MM.1S (cell line): ENCODE measurements around the gene MYO1G.

Experiments used
- DNase-seq: peaks from one replicate; pipeline ENCODE4 v3.0.0-alpha.2; 2015
- H2AFZ ChIP-seq: fragments of 300-600 bp; sonication (generic); 2 replicates; pipeline ENCODE4 v1.6.0; 2016; ENCODE audit warnings: antibody characterized with exemption, low read length
- H3F3A ChIP-seq: fragments of 300-600 bp; sonication (generic); 2 replicates; pipeline ENCODE4 v1.6.1; 2016; ENCODE audit warnings: mild to moderate bottlenecking, antibody characterized with exemption, low read length, moderate library complexity, mixed read lengths; ENCODE audit not compliant: insufficient read depth
- H3K27ac ChIP-seq: fragments of 300-600 bp; sonication (generic); 2 replicates; pipeline ENCODE4 v1.5.1; 2016; ENCODE audit warnings: mild to moderate bottlenecking, low read length
- H3K27me3 ChIP-seq: fragments of 300-600 bp; sonication (generic); replicated peaks from 2 replicates; pipeline ENCODE4 v1.6.0; 2016; ENCODE audit warnings: low read length; ENCODE audit not compliant: insufficient read depth
- H3K36me3 ChIP-seq: fragments of 300-600 bp; sonication (generic); replicated peaks from 2 replicates; pipeline ENCODE4 v1.6.1; 2016; ENCODE audit warnings: mild to moderate bottlenecking, low read length, mixed read lengths; ENCODE audit not compliant: insufficient read depth
- H3K4me1 ChIP-seq: fragments of 300-600 bp; sonication (generic); 2 replicates; pipeline ENCODE4 v1.6.1; 2016; ENCODE audit warnings: low read length, mixed read lengths
- H3K4me2 ChIP-seq: fragments of 300-600 bp; sonication (generic); 2 replicates; pipeline ENCODE4 v1.6.0; 2016; ENCODE audit warnings: low read depth, low read length
- H3K4me3 ChIP-seq: fragments of 300-600 bp; sonication (generic); 2 replicates; pipeline ENCODE4 v1.5.1; 2016; ENCODE audit warnings: low read length, mixed read lengths
- H3K79me2 ChIP-seq: fragments of 300-600 bp; sonication (generic); 2 replicates; pipeline ENCODE4 v1.6.1; 2016; ENCODE audit warnings: mixed run types, low read length, mixed read lengths
- H3K9ac ChIP-seq: fragments of 300-600 bp; sonication (generic); 2 replicates; pipeline ENCODE4 v1.6.1; 2016; ENCODE audit warnings: low read length, mixed read lengths
- H3K9me2 ChIP-seq: fragments of 300-600 bp; sonication (generic); replicated peaks from 2 replicates; pipeline ENCODE4 v1.6.1; 2016; ENCODE audit warnings: mild to moderate bottlenecking, low read length, mixed read lengths; ENCODE audit not compliant: insufficient read depth
- H3K9me3 ChIP-seq: fragments of 300-600 bp; sonication (generic); replicated peaks from 2 replicates; pipeline ENCODE4 v1.6.1; 2016; ENCODE audit warnings: mild to moderate bottlenecking, low read length, mixed read lengths; ENCODE audit not compliant: insufficient read depth
- H4K20me1 ChIP-seq: fragments of 300-600 bp; sonication (generic); 2 replicates; pipeline ENCODE4 v1.6.1; 2016; ENCODE audit warnings: mild to moderate bottlenecking, low read length, moderate library complexity, mixed read lengths; ENCODE audit not compliant: insufficient read depth
- CTCF ChIP-seq: fragments of 300-600 bp; sonication (generic); IDR thresholded peaks from 2 replicates; pipeline ENCODE4 v1.5.1; 2016; ENCODE audit warnings: antibody characterized with exemption, low read length, mixed read lengths
- EZH2 ChIP-seq: fragments of 300-600 bp; sonication (generic); optimal IDR thresholded peaks from 2 replicates; pipeline ENCODE3; 2017; ENCODE audit warnings: low read depth, mild to moderate bottlenecking, antibody characterized with exemption, low read length, mixed read lengths
- EZH2phosphoT487 ChIP-seq: fragments of 300-600 bp; sonication (generic); IDR thresholded peaks from 2 replicates; pipeline ENCODE4 v1.6.1; 2018; ENCODE audit warnings: antibody characterized with exemption, low read length

MYO1G gene

GRCh38 chr7:44981035-44981706 is 2.4 kb upstream of the MYO1G start:
- Histone ChIP-seq H3K27me3 (no peaks in the 10 kb centered on the region), H3F3A (peaks cover 40% of the 10 kb centered on the region), H2AFZ (no peak overlapping the region), H3K9me3 (no peaks in the 10 kb centered on the region), H3K9me2 (no peaks in the 10 kb centered on the region), H3K4me1 (peaks cover 44% of the 10 kb centered on the region), H3K27ac (peak overlapping the region; percentile 3; the same call in 1 of the 2 replicates), H3K4me2 (peak overlapping the region; percentile 15; the same call in 1 of the 2 replicates), H3K79me2 (peaks cover 27% of the 10 kb centered on the region), H4K20me1 (no peaks in the 10 kb centered on the region), H3K4me3 (no peak overlapping the region), H3K36me3 (peaks cover 13% of the 10 kb centered on the region; the same call in 1 of the 2 replicates), H3K9ac (no peak overlapping the region)
- peak; percentile 45 for DNase-seq
- TF ChIP-seq CTCF (no peak), EZH2phosphoT487 (no peak), EZH2 (no peak)

GRCh38 chr7:44980393-44981034 is 1.7 kb upstream of the MYO1G start:
- Histone ChIP-seq H3K9me2 (no peaks in the 10 kb centered on the region), H4K20me1 (no peaks in the 10 kb centered on the region), H3K4me1 (peaks cover 44% of the 10 kb centered on the region), H3F3A (peaks cover 36% of the 10 kb centered on the region), H2AFZ (no peak overlapping the region), H3K36me3 (peaks cover 11% of the 10 kb centered on the region; the same call in 1 of the 2 replicates), H3K4me2 (0 out of 2 replicates have a peak overlapping the region, but pooled peaks have one; percentile 15), H3K27me3 (no peaks in the 10 kb centered on the region), H3K9me3 (no peaks in the 10 kb centered on the region), H3K27ac (peak overlapping the region; percentile 3; the same call in 1 of the 2 replicates), H3K4me3 (no peak overlapping the region), H3K9ac (no peak overlapping the region), H3K79me2 (peaks cover 20% of the 10 kb centered on the region)
- no peak for TF ChIP-seq EZH2phosphoT487
- TF ChIP-seq EZH2: no peak
- no peak for TF ChIP-seq CTCF
- no peak for DNase-seq

GRCh38 chr7:44979481-44980392 is 922 bp upstream of the MYO1G start:
- H3F3A ChIP-seq: peaks cover 28% of the 10 kb centered on the region
- no peaks in the 10 kb centered on the region for H3K9me2 ChIP-seq
- H3K4me2 ChIP-seq: no peak overlapping the region
- H3K79me2 ChIP-seq: peaks cover 12% of the 10 kb centered on the region
- H4K20me1 ChIP-seq: no peaks in the 10 kb centered on the region
- H3K27ac ChIP-seq: no peak overlapping the region
- H3K27me3 ChIP-seq: no peaks in the 10 kb centered on the region
- no peak overlapping the region for H3K9ac ChIP-seq
- no peak for DNase-seq
- no peak overlapping the region for H2AFZ ChIP-seq
- TF ChIP-seq EZH2phosphoT487: no peak
- no peak for TF ChIP-seq EZH2
- no peak for TF ChIP-seq CTCF
- no peak overlapping the region for H3K4me3 ChIP-seq
- H3K36me3 ChIP-seq: peaks cover 6% of the 10 kb centered on the region; the same call in 1 of the 2 replicates
- peaks cover 41% of the 10 kb centered on the region for H3K4me1 ChIP-seq
- H3K9me3 ChIP-seq: no peaks in the 10 kb centered on the region
